Body of pancreas (tissue), 4 donors: ENCODE measurements around the gene C14orf119. TPM values are rescaled to one million over a fixed set of nuclear protein-coding genes. Genes with fewer than 3 reads are reported as not detected.
A peak's percentile ranks its signal among the peaks of the same experiment; 100 is the strongest.

Source experiments
- ATAC-seq: fragments of 150-250 bp; one replicate; pipeline ENCODE4 v1.9.1; 2016
- DNase-seq, 4 donors: peaks; one replicate each; pipeline ENCODE4 v3.0.0-alpha.2; 2019
- H3K27ac ChIP-seq, 4 donors: fragments of 200-600 bp; sonication (generic); 1 replicate in 3 of 4; 2 replicates in 1 of 4; pipeline versions ENCODE4 v1.5.1 to v1.6.1; 2016 to 2019; ENCODE audit warnings: mild to moderate bottlenecking in 1 of 4, mixed read lengths in 1 of 4, moderate library complexity in 1 of 4
- H3K27me3 ChIP-seq, 2 donors: fragments of 200-600 bp; sonication (generic); one replicate each; pipeline ENCODE4 v1.6.0; 2016; ENCODE audit warnings: mild to moderate bottlenecking in 1 of 2
- H3K36me3 ChIP-seq, 2 donors: fragments of 200-600 bp; sonication (generic); replicated peaks in 1 of 2; 2 replicates each; pipeline ENCODE4 v1.5.1; 2016; ENCODE audit warnings: low read depth in 2 of 2; ENCODE audit not compliant: insufficient read depth in 1 of 2
- H3K4me1 ChIP-seq: fragments of 200-600 bp; sonication (generic); one replicate; pipeline ENCODE4 v1.6.0; 2016
- H3K4me3 ChIP-seq, 2 donors: fragments of 200-600 bp; sonication (generic); 1 replicate in 1 of 2; 2 replicates in 1 of 2; pipeline ENCODE4 v1.5.1; 2016 to 2019
- H3K9me3 ChIP-seq, 3 donors: fragments of 200-600 bp; sonication (generic); 1 replicate in 2 of 3; 2 replicates in 1 of 3; pipeline ENCODE4 v1.5.1; 2016
- CTCF ChIP-seq, 7 experiments: fragments of 450-650 bp in 4 of 7; fragments of 200-600 bp in 3 of 7; sonication (generic) in 3 of 7; IDR thresholded peaks; one replicate each; pipeline ENCODE4 v1.5.1; 2016 to 2019; ENCODE audit warnings: antibody characterized with exemption in 7 of 7
- POLR2A ChIP-seq, 3 donors: fragments of 450-650 bp; IDR thresholded peaks; one replicate each; pipeline ENCODE4 v1.6.1; 2016; ENCODE audit warnings: antibody characterized with exemption in 3 of 3, mild to moderate bottlenecking in 2 of 3
- WGBS, 2 donors: methylation state at CpG; one replicate each; pipeline ENCODE4 v1.1.5; 2017; 5-methylcytosine and 5-hydroxymethylcytosine counted together
- intact Hi-C: fragments of 100-400 bp; cut with DNase I; formaldehyde crosslinking; loops from one replicate; pipeline ENCODE4 v1.15.1; 2023
- total RNA-seq, 2 donors: library from RNA; depleted of rRNA; stranded (reverse); fragments of >200 nt; gene quantifications; one replicate each; pipeline ENCODE4 v1.1.0, GENCODE V29; 2016

The C14orf119 gene
- total RNA-seq, 2 donors from 2014 or later, result 3.6 to 7.0 TPM

DNA sequence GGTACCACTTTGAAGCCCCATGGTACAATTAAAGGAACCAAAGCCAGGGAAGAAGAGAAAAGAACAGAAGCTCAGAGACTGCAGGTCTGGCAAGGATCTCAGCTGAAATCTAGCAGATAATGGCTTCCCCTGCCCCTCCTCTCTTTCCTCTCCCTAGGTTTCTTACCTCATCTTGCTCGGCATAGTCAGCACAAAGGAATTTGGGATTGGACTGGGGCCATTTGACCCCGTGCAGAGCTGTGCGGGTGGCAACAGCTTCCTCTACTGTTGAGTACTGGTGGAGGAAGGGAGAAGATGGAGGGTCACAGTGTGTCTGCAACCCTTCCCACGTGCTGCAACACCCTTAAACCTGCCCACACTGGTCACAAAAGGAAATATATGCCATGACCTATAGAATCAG lies 33.3 kb upstream of the C14orf119 start:
- DNase-seq (peak; percentile 75 to 83 (median 78)), ATAC-seq (peak; percentile 73)
- Histone ChIP-seq H3K27me3 (no peaks in the 10 kb centered on the region), H3K27ac (peak overlapping the region; percentile 9 to 76 (median 68)), H3K4me3 (no peak overlapping the region), H3K9me3 (no peaks in the 10 kb centered on the region), H3K36me3 (peaks cover 17 to 36% of the 10 kb centered on the region in 2 donors), H3K4me1 (peaks cover 17% of the 10 kb centered on the region)
- 30 to 51% methylated on average over 4 of the region's 4 CpGs for WGBS, 2 donors
- intact Hi-C loops, result no loop called here
- TF ChIP-seq POLR2A (IDR thresholded peaks at IDR 0.05) (no peak), CTCF (IDR thresholded peaks at IDR 0.05) (no peak)

DNA sequence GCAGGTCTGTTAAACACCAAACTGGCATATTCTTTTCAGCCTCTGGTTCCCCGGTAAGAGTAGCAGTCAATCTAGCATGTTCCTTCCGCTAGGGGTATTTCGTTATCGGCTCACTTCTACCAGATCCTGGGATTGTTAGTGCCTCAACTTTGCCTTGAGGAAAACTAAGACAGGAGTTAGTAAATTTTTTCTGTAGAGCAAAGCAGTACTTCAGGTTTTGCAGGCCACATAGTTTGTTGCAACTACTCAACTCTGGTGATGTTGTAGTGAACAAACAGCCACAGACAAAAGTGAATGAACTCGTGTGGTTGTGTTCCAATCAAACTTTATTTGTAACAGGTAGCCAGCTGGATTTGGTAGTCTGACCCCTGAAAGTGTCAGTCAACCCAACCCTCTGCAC lies 31.7 kb upstream of the C14orf119 start:
- TF ChIP-seq CTCF (IDR thresholded peaks at IDR 0.05), result no peak
- TF ChIP-seq POLR2A (IDR thresholded peaks at IDR 0.05), result no peak
- H3K27ac ChIP-seq, result no peak overlapping the region
- no peaks in the 10 kb centered on the region for H3K9me3 ChIP-seq
- H3K4me3 ChIP-seq, result no peak overlapping the region
- no peaks in the 10 kb centered on the region for H3K27me3 ChIP-seq
- DNase-seq, result no peak
- intact Hi-C loops, result no loop called here
- no peak for ATAC-seq
- H3K36me3 ChIP-seq, result peaks cover 17 to 47% of the 10 kb centered on the region in 2 donors
- peaks cover 11% of the 10 kb centered on the region for H3K4me1 ChIP-seq
- 87 to 88% methylated on average over 5 of the region's 5 CpGs for WGBS, 2 donors

- ATAC-seq, result no peak
These were observed 28.9 kb upstream of the C14orf119 start for GRCh38 chr14:23066368-23066767.

DNA sequence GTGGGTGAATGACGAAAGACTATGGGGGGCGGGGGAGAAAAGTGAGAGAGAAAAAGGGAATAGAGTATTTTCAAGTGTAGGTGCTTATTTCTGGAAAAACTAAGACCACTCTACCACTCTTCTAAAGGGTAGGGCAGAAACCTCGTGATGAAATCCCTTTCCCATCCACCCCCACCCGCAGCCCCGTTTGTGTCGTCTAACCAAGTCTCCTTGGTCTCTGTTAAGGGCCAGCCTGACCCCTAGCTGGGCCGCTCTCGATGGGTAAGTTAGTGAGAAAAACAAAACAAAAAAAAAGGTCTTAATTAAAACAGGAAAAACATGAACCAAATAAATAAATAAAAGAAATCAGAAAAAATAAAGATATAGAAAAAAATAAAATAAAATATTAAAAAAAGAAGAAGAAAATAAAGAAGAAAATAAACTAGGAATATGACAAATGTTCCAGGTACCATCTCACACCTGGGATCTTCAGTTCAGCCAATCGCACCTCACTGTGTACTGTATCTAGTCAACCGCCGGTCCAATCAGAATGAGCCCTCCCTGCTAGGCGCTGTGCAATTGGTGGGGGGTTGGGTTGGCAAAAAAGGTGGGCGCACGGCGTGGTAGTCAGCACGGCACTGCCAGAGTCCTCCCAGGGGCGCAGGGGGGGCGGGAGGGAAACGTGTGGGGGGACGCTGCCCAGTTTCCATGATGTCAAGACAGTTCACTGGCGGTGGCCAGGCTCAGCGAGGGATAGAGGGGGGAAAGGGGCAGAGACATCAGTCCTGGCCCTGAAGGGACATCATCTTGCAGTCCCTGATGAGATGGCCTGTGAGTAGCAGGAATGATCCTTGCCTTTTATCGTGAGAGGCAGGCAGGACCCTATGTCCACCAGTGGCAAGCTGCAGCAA lies 28.2 kb upstream of the C14orf119 start:
- no peak for DNase-seq
- 83 to 89% methylated on average over 20 to 22 of the region's 23 CpGs for WGBS, 2 donors
- peaks cover 6 to 32% of the 10 kb centered on the region in 2 donors for H3K36me3 ChIP-seq

More at GRCh38 chr14:23066368-23066767, 28.9 kb upstream of the C14orf119 start:
- H3K4me1 ChIP-seq, result peaks cover 21% of the 10 kb centered on the region
- TF ChIP-seq CTCF (IDR thresholded peaks at IDR 0.05) (no peak), POLR2A (IDR thresholded peaks at IDR 0.05) (no peak)
- no peak for DNase-seq
- H3K36me3 ChIP-seq, result peaks cover 6 to 32% of the 10 kb centered on the region in 2 donors
- WGBS, 2 donors, result 75 to 83% methylated on average over 3 of the region's 3 CpGs
- intact Hi-C loops, result no loop called here
- H3K27me3 ChIP-seq, result no peaks in the 10 kb centered on the region
- H3K9me3 ChIP-seq, result no peaks in the 10 kb centered on the region
- no peak overlapping the region for H3K4me3 ChIP-seq
- H3K27ac ChIP-seq, result no peak overlapping the region

More for the DNA sequence above, 28.2 kb upstream of the C14orf119 start:
- Histone ChIP-seq H3K4me1 (peaks cover 26% of the 10 kb centered on the region), H3K27me3 (no peaks in the 10 kb centered on the region), H3K27ac (no peak overlapping the region), H3K4me3 (no peak overlapping the region), H3K9me3 (no peaks in the 10 kb centered on the region)
- intact Hi-C loops, result no loop called here
- no peak for ATAC-seq
- TF ChIP-seq POLR2A (IDR thresholded peaks at IDR 0.05) (no peak), CTCF (IDR thresholded peaks at IDR 0.05) (no peak)
